ENCODE data around the gene SOAT2. TPM values are rescaled to one million over a fixed set of nuclear protein-coding genes. Genes with fewer than 3 reads are reported as not detected.
"Not testable (repeated sequence)": the region's sequence is repeated elsewhere in the genome, so short reads cannot be mapped to it uniquely, and the experiment has no call there.

SOAT2 gene
- total RNA-seq, 1 experiment from 2014 or later: 0.06 TPM

GRCh38 chr12:53105712-53106439 is 2.6 kb downstream of the SOAT2 start:
- no peak for DNase-seq (ENCODE audit: low spot score)

GRCh38 chr12:53107122-53107521 is 3.8 kb downstream of the SOAT2 start:
- DNase-seq (ENCODE audit: low spot score): no peak

DNA sequence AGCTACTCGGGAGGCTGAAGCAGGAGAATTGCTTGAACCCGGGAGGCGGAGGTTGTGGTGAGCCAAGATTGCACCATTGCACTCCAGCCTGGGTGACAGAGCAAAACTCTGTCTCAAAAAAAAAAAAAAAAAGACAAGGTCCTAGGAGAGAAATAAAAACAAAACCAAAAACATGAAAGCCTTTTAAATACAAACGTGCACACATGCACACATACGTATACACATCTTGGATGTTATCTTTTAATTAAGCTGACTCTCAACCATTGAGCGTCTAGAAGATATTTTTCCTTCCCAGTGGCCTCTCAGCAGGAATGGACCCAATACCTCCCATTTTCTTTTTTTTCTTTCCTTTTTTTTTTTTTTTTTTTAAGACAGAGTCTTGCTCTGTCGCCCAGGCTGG is 9.1 kb downstream of the SOAT2 start:
- not testable (repeated sequence) for DNase-seq (ENCODE audit: low spot score)

DNA sequence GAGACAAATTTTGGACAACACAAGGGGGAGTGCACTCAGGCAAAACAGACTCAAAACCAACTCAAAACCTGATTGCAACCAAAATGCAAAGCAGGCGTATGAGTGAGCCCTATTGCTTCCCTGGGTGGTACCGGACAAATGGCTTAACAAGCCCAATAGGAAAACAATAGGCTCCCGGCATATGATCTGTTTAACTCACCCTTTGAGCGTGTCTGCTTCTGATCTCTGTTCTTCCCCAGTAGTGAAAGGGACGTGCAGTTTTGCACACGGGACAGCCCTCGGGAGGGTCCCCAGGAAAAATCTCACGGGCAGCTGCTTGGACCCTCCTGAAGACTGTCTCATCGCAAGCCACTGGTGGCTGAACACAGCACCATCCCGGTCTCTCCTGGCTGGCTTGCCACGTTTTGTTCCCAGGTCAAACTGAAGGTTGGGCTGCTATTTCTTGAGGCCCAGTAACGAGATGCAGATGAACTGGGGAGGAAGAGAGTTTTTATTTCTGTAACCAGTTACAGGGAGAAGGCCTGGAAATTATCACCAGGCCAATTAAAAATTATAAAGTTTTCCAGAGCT is 9.9 kb downstream of the SOAT2 start:
- DNase-seq (ENCODE audit: low spot score): no peak

- no peak for DNase-seq (ENCODE audit: low spot score)
Observed at GRCh38 chr12:53113951-53114350, 10.7 kb downstream of the SOAT2 start.

DNA sequence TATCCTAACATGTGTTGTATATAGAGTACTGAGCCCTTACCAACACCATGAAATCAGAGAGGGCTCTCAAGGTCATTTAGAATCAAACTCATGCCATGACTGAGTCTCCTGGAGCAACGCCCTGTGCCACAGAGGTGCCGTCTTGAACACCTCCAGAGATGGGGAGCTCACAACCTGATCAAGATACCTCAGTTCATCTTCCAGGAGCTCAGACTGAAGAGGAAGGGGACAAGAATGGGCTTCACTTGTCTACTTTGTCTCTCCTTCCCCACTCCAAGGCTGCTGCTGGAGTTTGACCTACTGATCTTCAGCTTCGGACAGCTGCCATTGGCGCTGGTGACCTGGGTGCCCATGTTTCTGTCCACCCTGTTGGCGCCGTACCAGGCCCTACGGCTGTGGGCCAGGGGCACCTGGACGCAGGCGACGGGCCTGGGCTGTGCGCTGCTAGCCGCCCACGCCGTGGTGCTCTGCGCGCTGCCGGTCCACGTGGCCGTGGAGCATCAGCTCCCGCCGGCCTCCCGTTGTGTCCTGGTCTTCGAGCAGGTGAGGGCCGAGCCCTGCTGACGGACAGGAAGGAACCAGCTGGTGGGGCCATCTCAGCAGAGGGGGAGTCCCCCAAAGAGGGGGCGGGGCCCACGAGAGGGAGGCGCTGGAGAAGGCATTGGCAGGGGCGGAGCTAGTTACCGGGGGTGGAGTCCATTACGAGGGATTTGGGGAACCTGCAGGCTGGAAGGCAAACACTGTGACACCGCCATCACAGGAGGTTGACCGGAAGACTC is 12.0 kb downstream of the SOAT2 start:
- no peak for DNase-seq (ENCODE audit: low spot score)

DNA sequence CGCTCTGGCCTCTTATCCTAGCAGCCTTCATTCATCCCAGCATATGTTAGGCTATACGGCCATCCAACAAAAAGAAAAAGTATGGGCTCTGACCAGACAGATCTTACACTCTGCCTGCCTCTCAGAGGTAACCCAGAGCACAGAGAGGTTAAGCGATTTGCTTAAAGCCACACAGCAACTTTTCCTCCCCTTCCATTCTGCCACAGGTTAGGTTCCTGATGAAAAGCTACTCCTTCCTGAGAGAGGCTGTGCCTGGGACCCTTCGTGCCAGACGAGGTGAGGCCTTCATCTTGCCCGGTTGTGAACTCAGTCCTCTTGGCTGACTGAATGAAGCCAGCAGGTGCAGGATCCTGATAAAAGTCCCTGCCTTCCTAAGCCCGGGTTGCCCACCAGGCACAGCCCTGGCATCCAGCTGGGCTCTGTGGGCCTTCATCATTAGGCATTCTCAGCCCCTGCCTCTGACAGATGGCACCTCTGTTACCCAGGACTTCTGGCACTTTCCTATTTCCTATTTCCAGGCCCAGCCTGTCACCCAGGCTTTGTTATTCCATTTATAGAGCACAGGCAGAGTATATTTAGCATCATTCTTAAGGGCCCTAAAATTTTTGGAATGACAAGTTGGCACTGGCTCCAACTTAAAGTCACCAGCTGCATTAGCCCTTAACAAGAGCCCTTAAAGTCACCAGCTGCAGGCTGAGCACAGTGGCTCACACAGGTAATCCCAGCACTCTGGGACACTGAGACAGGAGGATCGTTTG is 12.8 kb downstream of the SOAT2 start:
- DNase-seq (ENCODE audit: low spot score): no peak

GRCh38 chr12:53118751-53119300 is 15.5 kb downstream of the SOAT2 start:
- DNase-seq (ENCODE audit: low spot score): no peak

DNA sequence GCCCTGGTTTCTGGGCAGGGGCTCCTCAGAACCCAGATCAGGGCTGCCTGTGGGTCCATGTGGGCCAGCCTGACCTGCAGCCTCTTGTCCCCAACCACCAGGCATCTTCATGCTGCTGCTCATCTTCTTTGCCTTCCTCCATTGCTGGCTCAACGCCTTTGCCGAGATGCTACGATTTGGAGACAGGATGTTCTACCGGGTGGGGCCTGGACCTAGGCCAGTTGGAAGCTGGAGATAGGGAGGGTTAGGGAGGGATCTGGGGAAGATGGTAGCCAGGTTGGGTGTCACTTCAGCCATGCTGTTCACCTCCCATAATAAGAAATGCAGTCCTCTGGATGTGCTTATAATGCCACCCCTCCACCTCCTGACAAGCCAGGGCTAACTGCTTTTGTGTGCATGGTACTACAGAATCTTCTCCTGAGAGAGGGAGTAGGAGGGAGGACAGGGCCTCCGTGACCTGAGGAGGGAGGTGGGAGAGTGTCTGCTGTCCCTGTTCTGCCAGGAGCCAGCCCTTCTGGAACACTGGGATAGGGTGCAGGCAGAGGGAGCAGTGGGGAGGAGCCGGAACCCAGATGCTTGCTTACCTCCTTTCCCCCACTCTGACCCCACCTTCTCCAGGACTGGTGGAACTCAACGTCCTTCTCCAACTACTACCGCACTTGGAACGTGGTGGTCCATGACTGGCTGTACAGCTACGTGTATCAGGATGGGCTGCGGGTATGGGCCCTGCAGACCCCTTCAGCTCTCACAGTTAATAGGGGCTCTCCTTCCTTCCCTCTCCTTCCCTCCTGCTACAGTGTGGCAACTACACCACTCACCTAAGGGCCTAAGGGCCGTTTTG is 17.6 kb downstream of the SOAT2 start:
- no peak for DNase-seq (ENCODE audit: low spot score)

DNA sequence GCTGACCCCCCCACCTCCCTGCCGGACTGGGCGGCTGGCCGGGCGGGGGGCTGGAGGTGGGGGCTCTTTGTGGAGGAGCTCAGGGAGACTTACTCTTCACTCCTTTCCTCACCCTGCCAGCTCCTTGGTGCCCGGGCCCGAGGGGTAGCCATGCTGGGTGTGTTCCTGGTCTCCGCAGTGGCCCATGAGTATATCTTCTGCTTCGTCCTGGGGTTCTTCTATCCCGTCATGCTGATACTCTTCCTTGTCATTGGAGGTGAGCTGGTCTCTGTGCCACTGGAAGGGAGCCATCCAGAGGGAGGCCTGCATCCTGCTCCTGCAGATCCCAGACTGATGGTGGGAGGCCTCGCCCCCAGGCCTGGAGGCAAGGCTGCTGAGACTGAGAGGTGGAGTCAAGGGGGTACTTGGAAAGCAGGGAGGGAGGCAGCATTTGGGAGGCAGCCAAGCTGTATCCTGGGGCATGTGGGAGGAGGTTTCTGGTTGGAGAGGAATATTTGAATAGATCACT is 19.7 kb downstream of the SOAT2 start:
- DNase-seq (ENCODE audit: low spot score): no peak

DNA sequence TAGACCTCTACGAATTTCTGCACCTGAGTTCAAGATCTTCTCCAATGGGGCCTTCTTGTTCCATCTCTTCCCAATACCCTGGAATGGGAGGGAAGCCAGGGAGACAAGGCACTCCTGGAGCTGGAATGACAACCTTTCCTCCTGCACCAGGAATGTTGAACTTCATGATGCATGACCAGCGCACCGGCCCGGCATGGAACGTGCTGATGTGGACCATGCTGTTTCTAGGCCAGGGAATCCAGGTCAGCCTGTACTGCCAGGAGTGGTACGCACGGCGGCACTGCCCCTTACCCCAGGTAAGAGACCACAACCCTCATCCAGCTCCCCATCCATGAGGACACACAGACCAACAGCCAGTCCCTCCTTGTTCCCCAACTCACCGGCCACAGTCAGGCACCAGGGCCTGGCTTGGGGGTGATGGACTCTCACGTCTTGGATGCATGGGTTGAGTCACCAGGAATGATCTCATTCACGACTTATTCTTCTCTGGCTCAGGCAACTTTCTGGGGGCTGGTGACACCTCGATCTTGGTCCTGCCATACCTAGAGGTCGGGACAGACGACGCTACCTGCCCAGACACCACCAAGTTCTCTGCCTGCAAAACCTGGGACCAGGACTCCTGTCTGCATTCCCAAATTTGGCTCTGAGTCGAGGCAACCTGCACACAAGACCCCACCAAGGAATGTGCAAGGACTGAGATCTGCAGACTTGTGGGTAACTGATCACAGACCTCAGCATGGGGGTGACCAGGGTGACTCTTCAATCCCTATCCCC is 20.5 kb downstream of the SOAT2 start:
- DNase-seq (ENCODE audit: low spot score): no peak

GRCh38 chr12:53124352-53124723 is 21.1 kb downstream of the SOAT2 start:
- DNase-seq (ENCODE audit: low spot score): no peak

DNA sequence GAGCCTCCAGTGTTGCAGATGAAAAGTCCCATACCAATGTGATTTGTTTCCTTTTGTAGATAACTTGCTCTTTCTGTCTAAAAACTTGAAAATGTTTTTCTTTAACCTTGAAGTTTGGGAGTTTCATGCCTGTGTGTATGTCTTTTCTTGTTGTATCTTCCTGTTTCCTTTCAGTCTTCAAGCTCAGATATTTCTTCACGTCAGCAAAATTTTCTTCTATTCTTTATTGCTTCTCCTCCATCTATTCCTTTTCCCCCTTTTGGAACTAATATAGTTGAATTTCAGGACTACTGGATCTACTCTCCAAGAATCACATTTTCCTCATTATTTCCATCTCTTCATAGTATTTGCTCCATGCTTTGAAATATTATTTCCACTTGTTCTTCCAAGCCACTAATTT is 23.9 kb downstream of the SOAT2 start:
- DNase-seq (ENCODE audit: low spot score): no peak

DNA sequence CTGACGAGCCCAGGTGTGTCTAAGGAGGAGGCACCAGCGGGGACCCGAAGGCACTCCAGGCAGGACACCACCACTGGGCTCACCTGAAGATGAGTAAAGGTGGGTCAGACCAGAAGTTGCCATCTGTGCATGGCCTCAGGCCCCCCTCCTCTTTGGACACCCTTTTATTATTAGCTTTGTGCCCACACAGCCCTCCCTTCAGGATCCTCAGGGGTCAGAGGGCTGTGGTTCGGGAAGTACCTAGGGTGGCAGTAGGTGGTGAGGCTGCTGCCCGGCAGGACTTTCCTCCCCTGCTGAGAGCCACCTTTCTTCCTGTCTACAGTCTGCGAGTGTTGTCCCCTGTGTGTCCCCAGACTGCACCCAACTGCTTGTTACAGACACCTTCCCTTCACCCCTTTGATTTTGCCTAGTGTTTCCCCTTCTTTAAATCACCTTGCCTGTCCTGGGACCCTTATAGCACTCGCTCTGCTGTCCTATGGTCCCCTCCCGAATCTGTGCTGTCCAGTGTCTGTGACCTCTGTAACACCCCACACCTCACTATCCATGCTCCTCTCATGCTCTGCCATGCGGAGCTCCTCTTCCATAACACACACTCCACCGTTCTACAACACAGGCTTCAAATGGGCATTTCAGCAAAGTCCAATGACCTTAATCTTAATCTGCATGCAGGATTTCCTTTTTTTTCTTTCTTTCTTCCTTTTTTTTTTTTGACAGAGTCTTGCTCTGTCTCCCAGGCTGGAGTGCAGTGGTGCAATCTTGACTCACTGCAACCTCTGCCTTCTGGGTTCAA is 25.7 kb downstream of the SOAT2 start:
- no peak for DNase-seq (ENCODE audit: low spot score)

GRCh38 chr12:53131844-53132243 is 28.6 kb downstream of the SOAT2 start:
- DNase-seq (ENCODE audit: low spot score): no peak

- DNase-seq (ENCODE audit: low spot score): no peak
Observed at GRCh38 chr12:53133722-53134121, 30.4 kb downstream of the SOAT2 start.

- no peak for DNase-seq (ENCODE audit: low spot score)
Observed at GRCh38 chr12:53143355-53143754, 40.1 kb downstream of the SOAT2 start.

- no peak for DNase-seq (ENCODE audit: low spot score)
Observed at GRCh38 chr12:53145383-53146260, 42.3 kb downstream of the SOAT2 start.

Measured in H4 (cell line).